ENCODE results near the gene RTKN2.

- TF ChIP-seq GATA3 (IDR thresholded peaks at IDR 0.05; ENCODE audit: low read depth, low read length) = no peak
- TF ChIP-seq GATA2 (IDR thresholded peaks at IDR 0.05; ENCODE audit: low read depth, low read length) = no peak
Measured at GRCh38 chr10:62277971-62278370, 9.3 kb upstream of the RTKN2 start.
